SK-N-SH treated with all-trans-retinoic acid at 6 μM for 48 hours (cell line): ENCODE data around the gene FUT7.

Source experiments
- CSDC2 ChIP-seq: fragments of 250-450 bp; sonication (Bioruptor Pico); IDR thresholded peaks from 2 replicates; pipeline ENCODE4 v1.5.0; 2020; ENCODE audit warnings: mild to moderate bottlenecking, moderate library complexity
- SNAI2 ChIP-seq: fragments of 250-450 bp; sonication (Bioruptor Pico); IDR thresholded peaks from 2 replicates; pipeline ENCODE4 v1.5.0; 2020; ENCODE audit warnings: mild to moderate bottlenecking, moderate library complexity
- ZFP30 ChIP-seq: fragments of 450-650 bp; formaldehyde crosslinking; IDR thresholded peaks from 2 replicates; pipeline ENCODE4 v1.5.0; 2022; ENCODE audit warnings: mild to moderate bottlenecking, moderate library complexity

- no peak for TF ChIP-seq SNAI2 (CRISPR knock-in tag)
- TF ChIP-seq ZFP30 (CRISPR knock-in tag), result no peak
- no peak for TF ChIP-seq CSDC2 (CRISPR knock-in tag)
Observed at GRCh38 chr9:136980669-136981478, 51.0 kb downstream of the FUT7 start.
